RKO (cell line): Measurements from ENCODE around the gene DBNDD1.
"Not testable (repeated sequence)": the region's sequence is repeated elsewhere in the genome, so short reads cannot be mapped to it uniquely, and the experiment has no call there.

ENCODE experiments used
- DNase-seq: peaks from one replicate; pipeline ENCODE4 v3.0.0-alpha.2; 2016; ENCODE audit warnings: low spot score

The DBNDD1 gene

GRCh38 chr16:89987169-89987568 lies 32.1 kb downstream of the DBNDD1 start:
- no peak for DNase-seq

- no peak for DNase-seq
Measured at GRCh38 chr16:89986600-89986999, 32.7 kb downstream of the DBNDD1 start.

DNA sequence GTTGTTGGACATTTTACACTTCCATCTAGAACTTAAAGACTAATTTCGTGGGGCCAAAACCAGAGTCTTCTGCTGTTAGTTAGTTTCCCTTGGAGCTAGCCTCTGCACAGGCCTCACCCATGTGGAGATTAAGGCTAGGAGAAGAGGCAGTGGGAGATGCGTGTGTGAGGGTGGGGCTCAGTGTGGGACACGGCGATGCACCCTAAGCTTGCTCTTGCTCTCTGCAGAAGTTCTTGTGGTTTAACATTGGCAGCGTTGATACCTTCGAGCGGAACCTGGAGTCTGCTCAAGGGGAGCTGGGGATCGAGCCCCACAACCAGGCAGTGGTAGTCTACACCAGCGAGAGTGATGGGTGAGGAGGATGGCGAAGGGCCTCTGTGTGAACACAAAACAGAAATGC lies 34.0 kb downstream of the DBNDD1 start:
- DNase-seq, result no peak

DNA sequence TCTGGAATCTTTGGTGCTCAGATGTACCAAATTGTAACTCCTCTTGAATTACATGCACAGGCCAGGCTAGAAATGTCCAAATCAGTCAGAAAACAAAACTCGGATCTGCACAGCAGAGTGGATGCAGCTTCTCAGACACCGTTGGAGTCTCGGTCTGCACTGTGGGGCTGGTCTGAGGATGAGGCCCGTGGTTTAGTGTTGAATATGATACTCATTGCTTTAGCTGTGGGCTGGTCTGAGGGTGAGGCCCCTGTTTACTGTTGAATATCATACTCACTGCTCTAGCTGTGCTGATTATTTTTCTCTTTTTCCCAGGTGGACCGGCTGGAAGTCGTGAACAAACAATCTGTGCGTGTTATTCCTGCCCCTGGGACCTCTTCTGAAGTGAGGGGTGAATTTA lies 35.0 kb downstream of the DBNDD1 start:
- no peak for DNase-seq

DNA sequence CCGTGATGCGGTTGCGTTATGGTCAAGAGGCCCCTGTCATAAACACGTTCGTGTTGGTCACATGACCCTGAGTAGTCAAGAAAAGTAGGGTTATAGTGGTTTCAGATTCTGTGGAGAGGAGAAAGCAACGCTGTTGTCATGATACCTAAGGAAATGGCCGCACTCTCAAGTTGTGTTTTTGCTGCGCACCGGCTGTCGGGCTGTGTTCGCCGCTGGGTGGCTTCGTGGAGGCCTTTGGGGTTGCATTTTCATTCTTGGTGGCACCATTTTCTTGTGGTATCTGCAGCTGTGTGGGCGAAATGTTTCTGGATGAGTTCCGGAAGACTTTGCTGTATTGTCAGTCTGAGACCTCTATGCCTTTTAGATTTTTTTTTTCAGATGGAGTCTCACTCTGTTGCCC lies 35.7 kb downstream of the DBNDD1 start:
- no peak for DNase-seq

- DNase-seq, result no peak
Measured at GRCh38 chr16:89982318-89982717, 36.9 kb downstream of the DBNDD1 start.

DNA sequence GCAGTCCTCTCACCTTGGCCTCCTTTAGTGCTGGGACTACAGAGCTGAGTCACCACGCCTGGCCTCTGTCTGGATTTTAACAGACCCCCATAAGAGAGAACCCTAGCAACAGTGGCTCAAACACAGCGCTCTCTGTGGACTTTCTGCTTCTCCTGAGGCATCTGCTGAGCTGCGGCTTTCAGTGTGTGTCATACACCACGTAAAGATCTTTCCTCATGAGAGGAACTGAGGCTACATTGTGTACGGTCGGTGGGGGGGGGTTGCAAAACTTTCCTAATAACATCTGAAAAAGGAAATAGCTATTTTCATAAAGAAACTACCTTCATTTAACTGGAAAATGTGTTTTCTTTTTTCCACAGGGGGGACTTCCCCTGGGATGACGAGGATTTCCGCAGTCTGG lies 37.8 kb downstream of the DBNDD1 start:
- no peak for DNase-seq

DNA sequence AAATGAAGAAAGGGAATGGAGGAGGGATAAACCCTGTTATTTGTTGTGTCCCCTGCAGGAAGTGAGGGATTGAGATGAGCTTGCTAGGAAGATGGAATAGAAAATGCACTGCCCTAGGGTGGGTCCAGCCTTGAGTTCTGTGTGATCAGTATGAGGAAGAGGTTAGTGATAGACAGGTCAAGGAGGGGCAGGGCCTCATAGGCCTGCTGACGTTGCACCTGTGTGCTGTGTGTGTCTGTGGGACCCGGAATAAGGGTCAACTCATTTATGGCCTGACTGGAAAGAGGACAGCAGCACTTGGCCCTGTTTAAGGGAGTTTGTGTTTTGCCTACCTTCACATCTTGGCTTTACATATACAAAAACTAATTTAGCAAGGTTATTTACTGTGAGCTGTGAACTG lies 44.4 kb downstream of the DBNDD1 start:
- DNase-seq, result no peak

GRCh38 chr16:89973654-89974335 lies 45.5 kb downstream of the DBNDD1 start:
- DNase-seq, result no peak

- DNase-seq, result no peak
Measured at GRCh38 chr16:89973235-89973634, 46.0 kb downstream of the DBNDD1 start.

DNA sequence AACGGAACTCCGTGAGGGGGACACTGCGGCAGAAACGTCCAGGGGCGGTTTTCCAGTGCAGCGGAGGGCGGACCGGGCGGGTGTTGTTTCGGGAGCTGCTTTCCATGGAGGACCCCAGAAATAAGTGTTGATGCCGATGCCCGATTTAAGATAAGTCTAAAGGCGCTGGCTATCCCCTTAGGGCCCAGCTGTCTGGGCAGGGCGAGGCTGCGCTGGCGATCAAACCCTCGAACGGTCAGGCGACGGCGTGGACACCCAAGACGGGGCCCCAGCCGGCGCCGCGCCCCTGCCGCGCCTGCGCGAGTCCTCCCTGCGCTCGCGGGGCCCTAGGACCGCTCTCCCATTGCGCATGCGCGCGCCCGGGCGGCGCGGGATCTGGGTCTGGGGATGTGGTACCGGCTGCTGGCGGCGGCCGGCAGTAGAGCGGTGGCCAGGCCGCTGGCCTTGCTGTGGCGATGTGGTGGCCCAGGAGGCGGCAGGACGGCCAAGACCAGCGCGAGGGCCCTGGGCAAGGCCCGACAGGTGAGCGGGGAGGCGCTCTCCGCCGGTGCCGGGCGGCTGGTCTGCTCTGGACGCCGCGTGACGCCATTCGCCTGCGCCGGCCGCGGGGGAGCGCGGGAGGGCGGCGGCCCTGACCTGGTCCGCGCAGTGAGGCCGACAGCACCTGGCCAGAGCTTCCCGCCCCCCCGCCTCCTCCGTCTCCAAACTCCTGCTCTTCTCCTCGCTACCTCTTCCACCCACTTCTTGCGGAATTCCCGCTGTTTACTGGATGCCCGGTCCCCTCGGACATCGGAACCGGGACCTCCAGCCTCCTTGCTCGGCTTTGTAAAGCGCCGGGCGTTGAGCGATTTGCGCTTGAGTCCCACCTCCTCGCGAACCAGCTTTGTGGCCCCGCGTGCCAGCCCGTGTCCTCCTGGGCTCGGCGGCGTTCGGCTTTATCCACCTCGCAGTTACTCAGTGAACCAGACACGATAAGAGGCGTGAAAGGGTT lies 46.7 kb downstream of the DBNDD1 start:
- peak; percentile 93 for DNase-seq

DNA sequence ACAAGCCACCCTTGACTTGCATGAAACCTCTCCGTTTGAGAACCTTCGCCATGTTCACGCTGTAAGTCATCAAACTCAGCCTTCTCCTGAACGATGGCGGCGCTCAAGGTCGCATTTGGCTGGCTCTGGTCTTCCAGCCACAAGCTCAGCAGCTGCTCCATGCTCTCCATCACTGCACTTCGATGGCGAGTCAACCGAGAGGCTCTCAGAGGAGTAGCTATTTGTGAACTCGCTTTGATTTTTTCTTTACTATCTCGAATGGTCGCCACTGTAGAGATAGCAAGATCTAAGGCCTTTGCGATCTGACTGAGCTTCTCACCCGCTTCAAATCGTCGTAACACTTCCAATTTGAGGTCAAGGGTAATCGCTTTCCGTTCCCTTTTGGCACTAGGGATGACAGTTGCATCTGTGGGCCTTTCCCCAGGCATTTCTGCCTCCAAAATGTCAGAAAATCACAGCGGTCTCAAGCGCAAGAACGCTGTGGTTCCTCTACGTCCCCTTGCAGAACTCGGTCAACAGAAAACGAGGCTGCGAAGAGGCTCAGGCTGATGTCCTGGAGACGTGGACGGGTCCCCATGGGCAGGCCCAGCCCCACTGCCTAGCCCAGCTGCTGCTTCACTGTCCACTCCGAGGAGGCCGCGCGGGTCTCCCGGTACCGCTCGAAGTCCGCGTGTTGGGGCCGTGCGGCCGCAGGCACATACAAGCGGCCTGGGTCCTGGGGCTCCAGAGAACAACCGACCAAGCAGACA lies 47.6 kb downstream of the DBNDD1 start:
- no peak for DNase-seq

GRCh38 chr16:89969741-89970410 lies 49.4 kb downstream of the DBNDD1 start:
- DNase-seq, result no peak

- DNase-seq, result not testable (repeated sequence)
Measured at GRCh38 chr16:89968074-89968473, 51.2 kb downstream of the DBNDD1 start.

GRCh38 chr16:89967436-89967835 lies 51.8 kb downstream of the DBNDD1 start:
- not testable (repeated sequence) for DNase-seq

DNA sequence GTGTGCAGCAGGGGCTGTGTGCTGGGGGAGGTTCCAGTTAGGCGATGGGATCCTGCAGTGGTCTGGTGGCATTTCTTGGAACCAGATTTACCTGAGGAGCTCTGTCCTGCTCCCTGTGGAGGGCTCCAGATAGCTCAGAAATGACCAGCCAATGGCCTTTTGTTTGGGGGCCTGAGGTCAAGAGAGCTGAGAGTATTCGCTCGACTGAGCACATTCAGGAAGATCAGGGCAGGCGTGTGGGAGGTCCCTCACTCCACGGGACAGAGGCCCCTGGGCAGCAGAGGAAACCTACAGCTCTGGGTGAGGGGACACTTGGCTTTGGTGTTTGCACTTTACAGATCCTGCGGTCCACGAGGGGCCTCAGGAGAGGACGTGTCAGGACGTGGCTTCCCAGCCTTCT lies 52.5 kb downstream of the DBNDD1 start:
- DNase-seq, result no peak

DNA sequence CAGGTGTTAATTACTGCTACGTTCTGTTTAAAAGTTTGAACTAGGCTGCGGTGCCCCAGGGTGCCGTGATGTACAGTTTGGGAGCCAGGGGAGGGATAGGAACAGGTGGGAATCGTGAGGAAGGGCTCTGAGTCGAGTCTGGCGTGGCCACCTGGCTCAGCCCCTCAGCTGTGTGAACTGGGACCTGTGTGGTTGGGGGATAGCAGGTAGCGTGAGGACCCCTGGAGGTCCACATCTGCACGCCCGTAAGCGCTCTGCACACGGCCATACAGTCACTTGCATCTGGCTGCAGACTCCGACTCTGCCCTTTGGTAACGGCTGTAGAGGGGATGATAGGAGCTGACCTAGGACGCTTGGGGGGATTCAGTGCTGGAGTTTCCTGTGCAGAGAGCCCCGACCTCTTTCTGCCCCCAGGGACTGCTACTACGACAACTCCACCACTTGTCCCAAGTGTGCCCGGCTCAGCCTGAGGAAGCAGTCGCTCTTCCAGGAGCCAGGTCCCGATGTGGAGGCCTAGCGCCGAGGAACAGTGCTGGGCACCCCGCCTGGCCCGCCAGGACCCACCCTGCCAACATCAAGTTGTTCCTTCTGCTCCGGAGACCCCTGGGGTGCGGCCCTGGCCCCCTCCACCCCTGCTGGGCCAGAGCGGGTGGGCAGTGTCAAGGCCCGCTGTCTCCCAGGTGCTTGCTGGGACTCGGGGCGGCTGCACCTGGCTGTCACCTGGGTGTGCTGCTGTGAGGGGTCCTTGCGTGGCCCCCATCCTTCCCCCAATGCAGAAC lies 53.6 kb downstream of the DBNDD1 start:
- DNase-seq, result no peak

DNA sequence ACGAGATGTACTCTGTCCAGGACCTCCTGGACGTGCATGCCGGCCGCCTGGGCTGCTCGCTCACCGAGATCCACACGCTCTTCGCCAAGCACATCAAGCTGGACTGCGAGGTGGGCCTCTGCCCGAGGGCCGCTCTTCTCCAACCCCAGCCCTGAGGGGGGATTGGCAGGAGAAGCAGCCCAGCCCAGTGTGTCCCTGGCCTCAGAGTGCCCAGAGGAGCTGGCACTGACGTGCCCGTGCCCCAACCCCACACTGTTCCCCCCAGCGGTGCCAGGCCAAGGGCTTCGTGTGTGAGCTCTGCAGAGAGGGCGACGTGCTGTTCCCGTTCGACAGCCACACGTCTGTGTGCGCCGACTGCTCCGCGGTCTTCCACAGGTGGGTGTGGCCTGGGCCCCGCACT lies 55.1 kb downstream of the DBNDD1 start:
- DNase-seq, result no peak

GRCh38 chr16:89962754-89963498 lies 56.3 kb downstream of the DBNDD1 start:
- DNase-seq, result no peak

- DNase-seq, result no peak
Measured at GRCh38 chr16:89961920-89962319, 57.3 kb downstream of the DBNDD1 start.
